Left renal cortex interstitium (tissue), 4 donors: Measurements from ENCODE around the gene LIPC. TPM values are rescaled to one million over a fixed set of nuclear protein-coding genes. Genes with fewer than 3 reads are reported as not detected.

Source experiments
- DNase-seq, 4 donors: peaks; one replicate each; pipeline ENCODE4 v3.0.0-alpha.2; 2013; ENCODE audit warnings: low read depth in 4 of 4, low spot score in 2 of 4, missing footprints in 1 of 4
- polyA plus RNA-seq, 4 donors: library from polyadenylated mRNA; unstranded; fragments of 120-200 nt; gene quantifications; one replicate each; pipeline ENCODE4 v1.2.1, GENCODE V29; 2013; ENCODE audit not compliant: insufficient read length in 4 of 4

Gene LIPC
- polyA plus RNA-seq, 4 donors = 11.8 to 18.8 (median 15.4) TPM

- DNase-seq = no peak
These were observed 22.4 kb downstream of the LIPC start for GRCh38 chr15:58453931-58454793.

DNA sequence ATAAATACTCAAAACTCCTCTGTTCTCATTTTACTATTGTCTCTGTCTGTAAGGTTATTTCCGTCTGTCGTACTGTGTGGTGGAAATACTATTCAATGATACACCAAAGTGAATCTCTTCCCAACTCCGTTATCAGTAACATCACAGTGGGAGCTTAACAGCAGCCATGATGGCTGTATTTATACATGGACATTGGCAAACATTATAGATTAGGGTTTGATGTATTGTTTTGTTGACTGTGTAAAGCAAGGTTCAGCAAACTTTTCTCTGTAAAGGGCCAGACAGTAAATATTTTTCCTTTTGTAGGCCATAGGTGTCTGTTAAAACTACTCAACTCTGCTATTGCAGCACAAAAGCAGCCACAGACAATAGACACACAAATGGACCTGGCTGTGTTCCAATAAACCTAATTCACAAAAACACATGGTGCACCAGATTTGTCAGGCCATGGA, 23.2 kb downstream of the LIPC start:
- no peak for DNase-seq

DNA sequence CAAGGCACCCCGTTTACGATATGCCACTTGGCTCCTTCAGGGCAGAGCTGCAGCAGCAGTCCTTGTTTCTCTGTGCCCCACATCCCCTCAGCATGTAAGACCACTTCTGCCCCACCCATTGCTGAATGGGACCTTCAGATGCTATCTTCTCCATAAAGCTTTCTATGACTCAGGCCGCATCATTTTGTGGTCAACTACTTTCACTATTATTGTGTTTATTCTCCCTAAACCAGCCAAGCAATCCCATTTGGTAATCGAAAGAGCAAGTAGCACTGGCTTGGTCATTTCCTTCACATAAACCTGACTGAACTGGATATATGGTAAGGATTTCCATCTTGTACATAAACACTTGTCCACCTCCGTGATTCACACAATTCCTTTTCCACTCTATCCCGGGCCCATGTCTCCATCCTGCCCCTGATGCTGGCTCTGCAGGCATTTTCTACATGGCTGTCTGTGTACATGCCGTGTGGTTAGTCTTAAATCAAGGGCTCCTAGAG, 25.7 kb downstream of the LIPC start:
- DNase-seq = no peak

DNA sequence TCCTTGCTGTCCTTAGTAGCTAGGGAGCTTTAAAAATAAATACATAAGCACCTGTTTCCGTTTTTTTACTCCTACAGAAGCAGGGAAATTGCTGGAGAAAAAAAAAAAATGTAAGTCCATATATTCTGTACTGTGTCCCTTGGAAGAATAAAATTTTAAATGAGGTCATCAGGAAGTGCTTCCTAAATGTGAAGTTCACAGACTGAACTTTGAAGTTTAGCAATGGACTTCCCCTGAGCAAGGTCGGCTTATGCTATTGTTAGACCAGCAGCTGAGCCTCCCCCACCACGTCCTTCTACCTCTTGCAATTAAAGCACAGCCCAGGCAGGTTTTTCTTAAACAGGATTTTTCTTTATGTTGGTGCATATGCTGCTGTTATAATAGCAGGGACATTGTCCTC, 26.3 kb downstream of the LIPC start:
- DNase-seq = no peak

- no peak for DNase-seq
These were observed 27.3 kb downstream of the LIPC start for GRCh38 chr15:58459045-58459444.

- no peak for DNase-seq
These were observed 27.8 kb downstream of the LIPC start for GRCh38 chr15:58459560-58459959.

- DNase-seq = no peak
These were observed 28.5 kb downstream of the LIPC start for GRCh38 chr15:58460116-58460790.

DNA sequence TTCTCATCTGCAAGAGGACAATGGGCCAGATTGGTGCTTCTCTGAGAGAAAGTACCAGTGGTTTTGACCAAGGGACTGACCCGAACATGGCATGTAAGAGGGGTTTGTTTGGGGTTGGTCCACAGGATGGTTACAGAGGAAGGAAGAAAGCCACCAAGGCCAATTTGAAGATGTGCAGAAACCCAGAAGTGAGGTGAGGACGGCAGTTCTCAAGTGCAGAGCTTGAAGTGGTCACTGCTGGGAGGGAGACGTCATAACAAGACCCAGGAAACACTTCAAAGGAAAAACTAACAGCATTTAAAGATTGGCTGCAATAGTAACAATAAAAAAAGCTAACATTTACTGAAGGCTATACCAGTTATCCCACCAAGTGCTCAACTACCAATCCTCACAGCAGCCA, 29.1 kb downstream of the LIPC start:
- DNase-seq = no peak

DNA sequence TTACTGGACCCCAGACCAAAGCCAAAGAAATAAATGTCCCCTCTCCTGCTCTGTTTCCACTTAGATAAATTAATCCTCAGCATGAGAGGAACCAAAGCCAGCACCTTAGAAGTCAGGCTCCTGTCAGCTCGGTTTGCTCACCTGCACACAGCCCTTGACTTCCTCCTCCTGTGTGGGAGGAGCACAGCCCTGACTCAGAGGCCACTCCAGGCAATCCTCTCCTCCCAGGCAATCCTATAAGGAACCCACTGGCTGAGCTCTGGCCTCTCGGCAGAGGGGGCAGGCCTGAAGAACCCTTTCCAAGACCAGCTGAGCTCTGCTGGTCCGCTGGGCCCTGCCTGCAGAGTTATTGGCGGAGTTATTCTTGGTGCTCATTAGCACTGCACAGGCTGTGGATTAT, 30.8 kb downstream of the LIPC start:
- no peak for DNase-seq

- DNase-seq = no peak
These were observed 31.3 kb downstream of the LIPC start for GRCh38 chr15:58462973-58463663.

- DNase-seq = no peak
These were observed 32.2 kb downstream of the LIPC start for GRCh38 chr15:58463815-58464650.

DNA sequence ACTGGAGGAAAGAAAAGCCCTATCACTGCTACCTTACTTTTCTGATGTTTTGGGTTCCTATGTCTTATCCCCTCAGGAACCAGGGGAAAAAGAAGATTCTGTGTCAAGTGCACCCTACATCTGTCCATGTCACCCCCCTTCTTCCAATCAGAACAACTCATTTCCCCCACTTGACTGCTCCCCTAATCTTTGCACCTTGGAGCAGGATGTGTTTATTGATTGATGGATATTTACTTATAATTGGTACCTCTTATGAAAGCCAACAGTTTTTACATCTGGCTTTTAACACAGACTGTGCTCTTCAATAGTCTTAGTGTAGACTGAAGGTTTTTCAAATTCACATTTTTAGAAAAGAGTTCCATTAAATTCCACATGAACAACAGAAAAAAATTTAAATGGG, 33.3 kb downstream of the LIPC start:
- no peak for DNase-seq

DNA sequence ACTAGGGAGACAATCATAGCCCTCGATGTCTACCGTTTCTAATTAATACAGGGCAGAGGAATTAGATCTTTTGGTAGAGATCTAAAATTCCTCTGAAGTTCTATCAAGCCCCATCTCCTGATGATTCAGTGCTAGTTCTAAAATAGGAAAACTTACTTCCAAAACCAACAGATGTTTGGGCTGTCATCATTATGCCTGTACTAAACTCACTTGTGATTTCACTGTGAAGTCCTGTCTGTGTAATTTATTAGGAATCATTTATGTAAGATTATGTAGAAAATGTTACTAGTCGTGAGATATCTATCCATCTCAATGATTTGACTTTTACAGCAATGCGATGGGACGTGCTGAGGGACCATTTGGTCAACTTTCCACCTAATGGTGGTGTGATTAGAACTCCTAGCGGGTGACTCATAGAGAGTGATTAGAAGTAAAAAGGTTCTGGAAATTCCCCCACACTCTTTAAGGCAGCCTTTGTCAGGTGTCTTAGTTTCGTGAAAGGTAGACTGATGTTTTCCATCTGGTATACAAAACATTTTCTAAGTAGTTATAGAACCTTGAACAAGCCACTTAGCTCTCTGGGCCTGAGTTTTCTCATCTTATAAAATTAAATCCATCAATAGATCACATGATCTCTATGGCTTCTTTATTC, 34.2 kb downstream of the LIPC start:
- DNase-seq = no peak

DNA sequence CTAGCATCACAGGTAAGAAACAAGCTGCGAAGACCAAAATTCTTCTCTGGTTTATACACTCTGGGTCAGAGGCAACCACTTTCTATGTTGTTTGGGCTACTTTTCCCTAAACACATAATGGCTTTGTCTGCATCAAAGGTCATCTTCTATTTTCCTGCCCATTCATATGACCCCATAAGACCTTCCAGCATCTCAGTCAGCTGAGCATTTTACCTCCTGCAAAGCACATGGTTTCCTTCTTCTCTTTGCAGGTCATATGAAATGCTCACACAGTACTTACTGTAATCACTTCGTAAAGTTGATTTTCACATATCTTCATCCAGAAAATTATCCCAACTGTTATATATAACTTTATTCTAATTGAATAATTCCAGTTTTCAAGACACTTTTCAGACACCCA, 34.8 kb downstream of the LIPC start:
- no peak for DNase-seq

GRCh38 chr15:58467121-58467721, 35.4 kb downstream of the LIPC start:
- DNase-seq = peak; percentile 82 to 97 (median 88)

- peak in 2 of 4 donors; percentile 63 to 67 for DNase-seq
These were observed 36.1 kb downstream of the LIPC start for GRCh38 chr15:58467722-58468423.

DNA sequence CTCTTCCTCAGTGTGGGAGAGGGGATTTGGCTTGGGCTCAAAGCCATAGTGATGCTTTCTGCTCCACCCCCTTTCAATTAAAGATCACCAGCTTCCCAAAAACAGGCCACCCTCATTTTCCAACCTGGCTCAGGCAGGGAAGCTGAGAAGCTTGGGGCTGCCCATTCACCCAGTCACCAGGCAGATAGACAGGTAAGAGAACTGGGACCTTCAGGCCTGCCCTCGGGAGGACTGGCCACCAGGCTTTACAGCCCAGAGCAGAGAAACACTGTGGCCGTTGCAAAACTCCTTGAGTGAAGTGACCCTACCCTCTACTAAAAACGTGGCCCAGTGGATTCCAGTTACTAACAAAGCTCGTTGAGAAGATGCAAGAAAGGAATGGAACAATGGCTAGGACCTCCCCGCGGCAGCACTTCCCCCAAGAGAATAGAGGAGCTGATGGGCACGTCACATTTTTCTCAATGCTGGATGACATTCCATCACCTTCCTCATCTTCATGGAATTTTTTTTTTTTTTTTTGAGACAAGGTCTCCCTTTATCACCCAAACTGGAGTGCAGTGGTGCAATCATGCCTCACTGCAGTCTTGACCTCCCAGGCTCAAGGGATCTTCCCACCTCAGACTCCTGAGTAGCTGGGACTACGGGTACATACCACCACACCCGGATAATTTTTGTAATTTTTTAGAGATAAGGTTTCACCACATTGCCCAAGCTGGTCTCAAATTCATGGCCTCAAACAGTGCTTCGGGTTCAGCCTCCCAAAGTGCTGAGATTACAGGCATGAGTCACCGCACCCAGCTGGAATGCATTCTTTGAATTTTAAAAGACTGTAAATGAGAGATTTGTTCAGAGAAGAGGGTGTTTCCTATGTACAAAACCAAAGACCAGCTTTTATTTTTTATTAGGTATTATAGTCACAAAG, 37.9 kb downstream of the LIPC start:
- DNase-seq = no peak

GRCh38 chr15:58471348-58471747, 39.6 kb downstream of the LIPC start:
- no peak for DNase-seq
